Lower leg skin (tissue), 4 donors: ENCODE results near the gene S100B. TPM values are rescaled to one million over a fixed set of nuclear protein-coding genes. Genes with fewer than 3 reads are reported as not detected.

Experiments
- DNase-seq, 2 donors: peaks; one replicate each; pipeline ENCODE4 v3.0.0-alpha.2; 2019; ENCODE audit warnings: low spot score in 2 of 2
- H3K4me3 ChIP-seq: fragments of 200-600 bp; sonication (generic); 2 replicates; pipeline ENCODE4 v1.5.1; 2017; ENCODE audit warnings: mild to moderate bottlenecking, low read depth; ENCODE audit not compliant: poor library complexity, severe bottlenecking
- POLR2A ChIP-seq, 2 donors: fragments of 450-650 bp; IDR thresholded peaks; one replicate each; pipeline ENCODE4 v1.6.1; 2016 to 2017; ENCODE audit warnings: antibody characterized with exemption in 2 of 2, mild to moderate bottlenecking in 1 of 2, moderate library complexity in 1 of 2
- WGBS, 2 donors: methylation state at CpG; one replicate each; pipeline ENCODE4 v1.1.5; 2018; 5-methylcytosine and 5-hydroxymethylcytosine counted together
- intact Hi-C: fragments of 100-400 bp; cut with DNase I; formaldehyde crosslinking; loops from one replicate; pipeline ENCODE4 v1.15.0; 2023; ENCODE audit warnings: low total_unique reads
- total RNA-seq, 4 donors: library from RNA; depleted of rRNA; stranded (reverse); fragments of >200 nt; gene quantifications; one replicate each; pipeline ENCODE4 v1.1.0, GENCODE V29; 2016
- TF ChIP-seq, protein P1 (sequence below), 3 donors: fragments of 450-650 bp; IDR thresholded peaks; one replicate each; pipeline ENCODE4 v1.5.1; 2016; ENCODE audit warnings: antibody characterized with exemption in 3 of 3, mild to moderate bottlenecking in 3 of 3, moderate library complexity in 2 of 3

S100B gene
- total RNA-seq, 4 donors from 2014 or later = 5.4 to 18.3 (median 13.7) TPM

DNA sequence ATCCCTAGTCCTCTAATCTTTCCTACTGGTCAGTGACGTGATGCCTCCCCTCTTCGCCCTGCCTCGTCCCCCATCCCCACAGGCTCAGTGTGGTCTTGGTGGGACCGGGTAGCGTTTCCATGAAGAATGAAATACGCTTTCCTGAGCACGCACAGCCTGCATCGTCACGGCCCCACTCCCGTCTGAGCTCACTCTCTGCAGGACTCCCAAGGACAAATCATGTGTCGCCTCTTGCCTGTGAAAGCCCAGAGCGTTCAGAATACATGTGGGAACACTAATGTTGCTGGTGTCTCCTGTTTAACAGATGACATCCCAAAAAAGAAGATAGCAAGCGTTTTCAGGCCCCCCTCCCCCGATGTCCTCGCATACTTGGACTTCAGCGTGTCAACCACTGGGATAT is 49.2 kb downstream of the S100B start:
- H3K4me3 ChIP-seq = no peak overlapping the region
- TF ChIP-seq, protein P1, sequence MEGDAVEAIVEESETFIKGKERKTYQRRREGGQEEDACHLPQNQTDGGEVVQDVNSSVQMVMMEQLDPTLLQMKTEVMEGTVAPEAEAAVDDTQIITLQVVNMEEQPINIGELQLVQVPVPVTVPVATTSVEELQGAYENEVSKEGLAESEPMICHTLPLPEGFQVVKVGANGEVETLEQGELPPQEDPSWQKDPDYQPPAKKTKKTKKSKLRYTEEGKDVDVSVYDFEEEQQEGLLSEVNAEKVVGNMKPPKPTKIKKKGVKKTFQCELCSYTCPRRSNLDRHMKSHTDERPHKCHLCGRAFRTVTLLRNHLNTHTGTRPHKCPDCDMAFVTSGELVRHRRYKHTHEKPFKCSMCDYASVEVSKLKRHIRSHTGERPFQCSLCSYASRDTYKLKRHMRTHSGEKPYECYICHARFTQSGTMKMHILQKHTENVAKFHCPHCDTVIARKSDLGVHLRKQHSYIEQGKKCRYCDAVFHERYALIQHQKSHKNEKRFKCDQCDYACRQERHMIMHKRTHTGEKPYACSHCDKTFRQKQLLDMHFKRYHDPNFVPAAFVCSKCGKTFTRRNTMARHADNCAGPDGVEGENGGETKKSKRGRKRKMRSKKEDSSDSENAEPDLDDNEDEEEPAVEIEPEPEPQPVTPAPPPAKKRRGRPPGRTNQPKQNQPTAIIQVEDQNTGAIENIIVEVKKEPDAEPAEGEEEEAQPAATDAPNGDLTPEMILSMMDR (IDR thresholded peaks at IDR 0.05) = no peak
- no peak for TF ChIP-seq POLR2A (IDR thresholded peaks at IDR 0.05)
- DNase-seq = no peak
- WGBS, 2 donors = 90 to 91% methylated on average over 16 of the region's 16 CpGs
- intact Hi-C loops = no loop called here

- no peak for DNase-seq
- TF ChIP-seq POLR2A (IDR thresholded peaks at IDR 0.05) = no peak
- TF ChIP-seq, protein P1 (IDR thresholded peaks at IDR 0.05) = no peak
- WGBS, 2 donors = 92 to 97% methylated on average over 7 to 9 of the region's 9 CpGs
- H3K4me3 ChIP-seq = no peak overlapping the region
- intact Hi-C loops = no loop called here
These were observed 49.7 kb downstream of the S100B start for GRCh38 chr21:46555225-46555617.

GRCh38 chr21:46554431-46555224 is 50.3 kb downstream of the S100B start:
- no peak overlapping the region for H3K4me3 ChIP-seq
- no peak for TF ChIP-seq POLR2A (IDR thresholded peaks at IDR 0.05)
- TF ChIP-seq, protein P1 (IDR thresholded peaks at IDR 0.05) = no peak
- DNase-seq = no peak
- 86 to 90% methylated on average over 24 to 30 of the region's 30 CpGs for WGBS, 2 donors
- intact Hi-C loops = no loop called here

DNA sequence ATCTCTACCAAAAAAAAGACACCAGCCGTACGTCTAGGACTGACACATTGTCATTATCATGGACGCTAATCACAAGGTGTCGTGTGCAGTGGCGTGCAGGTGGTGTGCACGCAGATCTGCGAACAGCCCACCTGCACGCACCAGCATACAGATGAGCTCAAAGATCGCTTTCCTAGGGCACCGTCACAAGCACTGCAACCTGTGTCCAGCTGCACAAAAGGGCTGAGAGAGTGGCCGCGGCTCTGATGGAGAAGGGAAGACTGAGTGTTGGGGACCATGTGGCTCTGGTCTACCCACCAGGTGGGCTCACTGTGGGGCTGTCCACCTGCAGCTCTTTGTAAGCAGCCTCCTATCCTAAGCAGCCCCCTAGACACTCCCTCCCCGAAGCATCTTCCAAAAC is 50.9 kb downstream of the S100B start:
- DNase-seq = no peak
- intact Hi-C loops = no loop called here
- H3K4me3 ChIP-seq = no peak overlapping the region
- WGBS, 2 donors = 92 to 96% methylated on average over 11 to 13 of the region's 13 CpGs
- TF ChIP-seq POLR2A (IDR thresholded peaks at IDR 0.05) = no peak
- TF ChIP-seq, protein P1 (IDR thresholded peaks at IDR 0.05) = no peak

DNA sequence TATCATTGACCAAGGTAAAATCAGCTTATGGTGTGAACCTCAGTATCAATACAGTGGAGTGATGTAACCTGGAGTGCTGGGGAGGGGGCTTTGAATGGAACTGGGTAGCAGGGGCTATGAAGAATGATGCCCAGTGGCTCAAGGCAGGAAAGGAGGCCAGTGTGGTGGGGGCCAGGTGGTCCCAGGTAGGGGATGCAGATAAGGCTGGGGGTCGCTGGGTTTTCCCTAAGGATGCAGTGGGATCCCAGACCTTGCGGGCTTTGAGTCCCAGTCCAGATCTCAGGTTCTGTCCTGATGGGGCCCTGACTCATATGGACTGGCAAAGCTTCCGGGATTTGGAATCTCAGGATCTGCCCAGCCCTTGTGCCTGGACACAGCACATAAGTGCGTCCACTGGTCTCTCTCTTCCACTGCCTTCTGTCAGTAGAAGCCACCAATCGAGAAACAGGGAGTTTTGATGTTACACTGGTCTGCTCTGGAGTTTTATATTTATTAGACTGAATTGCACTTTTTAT is 52.0 kb downstream of the S100B start:
- intact Hi-C loops = no loop called here
- no peak for TF ChIP-seq POLR2A (IDR thresholded peaks at IDR 0.05)
- H3K4me3 ChIP-seq = no peak overlapping the region
- WGBS, 2 donors = 96 to 97% methylated on average over 5 of the region's 5 CpGs
- no peak for DNase-seq

GRCh38 chr21:46552274-46552673 is 52.6 kb downstream of the S100B start:
- no peak for DNase-seq
- intact Hi-C loops = no loop called here
- 81 to 89% methylated on average over 5 of the region's 5 CpGs for WGBS, 2 donors

More at GRCh38 chr21:46552274-46552673, 52.6 kb downstream of the S100B start:
- TF ChIP-seq, protein P1 (IDR thresholded peaks at IDR 0.05) = no peak
- no peak overlapping the region for H3K4me3 ChIP-seq
